GM18505 (cell line): ENCODE measurements around the gene LSM3.

Experiments
- ATAC-seq: cut with Tn5 transposase; IDR thresholded peaks from one replicate; pipeline ENCODE4 v1.9.1; 2021; ENCODE audit not compliant: unreplicated experiment
- POLR2A ChIP-seq: IDR thresholded peaks from 4 replicates; pipeline ENCODE4 v1.6.1; 2011; ENCODE audit warnings: borderline replicate concordance; ENCODE audit not compliant: insufficient read depth, insufficient read length; ENCODE audit errors: extremely low read depth

The LSM3 gene

GRCh38 chr3:14244521-14245247, 66.1 kb downstream of the LSM3 start:
- no peak for ATAC-seq
- no peak for TF ChIP-seq POLR2A

- TF ChIP-seq POLR2A, result no peak
- no peak for ATAC-seq
Observed at GRCh38 chr3:14245248-14245639, 66.6 kb downstream of the LSM3 start.

GRCh38 chr3:14245822-14246221, 67.2 kb downstream of the LSM3 start:
- ATAC-seq, result no peak
- no peak for TF ChIP-seq POLR2A

GRCh38 chr3:14246414-14246813, 67.8 kb downstream of the LSM3 start:
- TF ChIP-seq POLR2A, result no peak
- ATAC-seq, result no peak

- TF ChIP-seq POLR2A, result no peak
- ATAC-seq, result no peak
Observed at GRCh38 chr3:14248477-14248848, 69.8 kb downstream of the LSM3 start.

GRCh38 chr3:14248849-14249523, 70.4 kb downstream of the LSM3 start:
- ATAC-seq, result no peak
- no peak for TF ChIP-seq POLR2A
